GM19240 (cell line): Measurements from ENCODE around the gene ROBO4.
A peak's percentile ranks its signal among the peaks of the same experiment; 100 is the strongest.

Source experiments
- DNase-seq: peaks from one replicate; pipeline ENCODE4 v3.0.0; 2011; ENCODE audit warnings: low spot score; ENCODE audit not compliant: insufficient read length

ROBO4 gene

GRCh38 chr11:124890151-124890550, 7.5 kb downstream of the ROBO4 start:
- no peak for DNase-seq

GRCh38 chr11:124889191-124890091, 8.2 kb downstream of the ROBO4 start:
- DNase-seq = no peak

DNA sequence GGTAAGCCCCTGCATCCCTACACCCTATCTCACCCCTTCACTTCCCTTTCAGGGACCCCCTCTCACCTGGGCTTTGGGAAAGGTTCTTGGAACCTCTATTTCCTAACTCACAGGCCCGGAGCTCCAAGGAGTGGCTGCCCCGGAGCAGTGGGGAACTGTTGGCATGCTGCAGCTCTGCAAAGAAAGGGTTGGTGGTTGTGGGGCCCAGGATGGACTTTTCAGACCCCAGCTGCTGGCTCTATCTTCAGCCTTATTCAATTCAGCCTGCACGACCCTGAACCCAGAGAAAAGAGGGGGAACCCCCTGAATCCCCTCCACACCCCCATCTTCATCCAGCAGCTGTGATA, 10.0 kb downstream of the ROBO4 start:
- no peak for DNase-seq

- DNase-seq = no peak
Measured at GRCh38 chr11:124886978-124887666, 10.5 kb downstream of the ROBO4 start.

DNA sequence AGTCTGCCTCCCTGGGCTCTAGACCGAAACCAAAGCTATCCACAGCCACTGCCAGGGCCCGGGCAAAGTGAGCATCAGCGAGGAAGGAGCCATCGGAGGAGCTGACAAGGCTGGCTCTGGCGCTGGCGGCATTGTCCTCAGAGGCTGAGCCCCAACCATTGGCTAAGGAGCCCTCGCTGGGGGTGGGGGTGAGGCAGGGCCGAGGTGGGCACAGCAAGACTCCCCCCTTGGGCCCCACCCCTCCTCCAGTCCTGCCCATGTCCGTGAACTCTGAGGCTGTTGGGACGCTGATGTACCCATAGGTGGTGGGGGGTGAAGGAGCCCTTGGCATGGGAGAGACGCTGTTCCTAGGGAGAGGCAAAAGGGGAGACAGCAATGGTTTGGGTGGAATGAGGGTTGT, 11.2 kb downstream of the ROBO4 start:
- no peak for DNase-seq

DNA sequence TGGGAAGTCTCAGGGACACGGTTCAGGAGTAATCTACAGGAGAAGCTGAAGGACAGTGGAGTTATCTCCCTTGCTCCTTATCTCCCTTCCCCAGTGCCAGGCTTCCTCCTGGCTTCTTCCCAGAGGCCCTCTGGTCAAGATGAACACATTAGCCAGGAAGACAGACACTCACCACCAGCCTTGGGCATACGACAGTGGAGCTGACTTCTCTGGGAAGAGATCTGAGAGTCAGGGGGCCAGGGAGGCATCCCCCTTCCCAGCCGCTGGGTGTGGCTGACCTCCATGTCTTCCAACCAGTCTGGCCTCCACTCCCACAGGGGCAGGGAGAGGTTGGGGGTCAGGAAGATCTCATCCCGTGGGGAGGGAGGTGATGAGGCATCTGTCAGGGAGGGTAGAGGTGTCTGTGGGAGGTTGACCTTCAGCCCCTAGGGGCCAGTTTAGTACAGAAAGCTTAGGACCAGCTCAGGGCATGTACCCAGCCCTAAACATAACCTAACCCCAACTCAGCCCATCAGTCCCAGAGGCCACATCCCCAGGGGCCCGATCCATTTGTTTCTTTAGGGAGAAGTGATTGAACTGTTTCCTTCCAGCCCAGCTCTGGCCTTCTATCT, 12.7 kb downstream of the ROBO4 start:
- no peak for DNase-seq

DNA sequence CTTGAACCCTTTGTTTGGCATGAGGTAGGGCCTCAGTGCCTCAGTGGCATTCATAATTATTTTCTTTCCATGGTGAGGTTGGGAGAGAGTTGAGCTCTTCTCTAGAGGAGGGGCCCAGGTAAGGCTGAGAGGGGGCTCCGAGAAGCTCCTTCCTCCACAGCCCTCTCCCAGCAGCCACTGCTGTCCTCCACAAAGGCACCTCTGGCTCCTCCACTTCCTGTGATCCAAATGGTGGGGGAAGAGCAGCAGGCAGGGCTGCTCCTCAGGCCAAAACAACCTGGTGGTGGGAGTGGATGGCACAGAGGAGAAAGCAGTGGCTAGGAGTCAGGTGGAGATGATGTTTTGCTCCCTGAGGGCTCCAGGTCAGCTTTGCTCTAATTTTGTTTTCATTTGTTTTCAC, 13.3 kb downstream of the ROBO4 start:
- no peak for DNase-seq

- no peak for DNase-seq
Measured at GRCh38 chr11:124882339-124883071, 15.2 kb downstream of the ROBO4 start.

DNA sequence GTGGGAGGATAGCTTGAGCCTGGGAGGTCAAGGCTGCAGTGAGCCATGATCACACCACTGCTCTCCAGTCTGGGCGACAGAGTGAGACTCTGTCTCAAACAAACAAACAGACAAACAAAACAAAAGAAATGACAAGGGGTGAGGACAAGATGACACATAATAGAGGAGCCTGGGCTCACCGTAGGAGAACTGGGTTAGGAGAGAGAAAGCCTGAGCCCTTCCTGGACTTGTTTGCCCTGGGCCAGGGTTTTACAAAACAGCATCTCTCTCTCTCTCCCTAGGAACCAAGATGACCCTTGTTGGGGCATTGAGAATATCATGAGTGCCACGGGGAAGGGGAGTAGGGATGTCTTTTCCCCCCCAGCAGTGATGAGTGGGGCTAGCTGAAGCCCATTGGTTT, 16.7 kb downstream of the ROBO4 start:
- no peak for DNase-seq

GRCh38 chr11:124880290-124880611, 17.4 kb downstream of the ROBO4 start:
- DNase-seq = no peak

- DNase-seq = no peak
Measured at GRCh38 chr11:124879493-124880289, 18.0 kb downstream of the ROBO4 start.

- DNase-seq = no peak
Measured at GRCh38 chr11:124878759-124879492, 18.7 kb downstream of the ROBO4 start.

GRCh38 chr11:124877910-124878758, 19.5 kb downstream of the ROBO4 start:
- DNase-seq = no peak

GRCh38 chr11:124877631-124877909, 20.1 kb downstream of the ROBO4 start:
- no peak for DNase-seq

DNA sequence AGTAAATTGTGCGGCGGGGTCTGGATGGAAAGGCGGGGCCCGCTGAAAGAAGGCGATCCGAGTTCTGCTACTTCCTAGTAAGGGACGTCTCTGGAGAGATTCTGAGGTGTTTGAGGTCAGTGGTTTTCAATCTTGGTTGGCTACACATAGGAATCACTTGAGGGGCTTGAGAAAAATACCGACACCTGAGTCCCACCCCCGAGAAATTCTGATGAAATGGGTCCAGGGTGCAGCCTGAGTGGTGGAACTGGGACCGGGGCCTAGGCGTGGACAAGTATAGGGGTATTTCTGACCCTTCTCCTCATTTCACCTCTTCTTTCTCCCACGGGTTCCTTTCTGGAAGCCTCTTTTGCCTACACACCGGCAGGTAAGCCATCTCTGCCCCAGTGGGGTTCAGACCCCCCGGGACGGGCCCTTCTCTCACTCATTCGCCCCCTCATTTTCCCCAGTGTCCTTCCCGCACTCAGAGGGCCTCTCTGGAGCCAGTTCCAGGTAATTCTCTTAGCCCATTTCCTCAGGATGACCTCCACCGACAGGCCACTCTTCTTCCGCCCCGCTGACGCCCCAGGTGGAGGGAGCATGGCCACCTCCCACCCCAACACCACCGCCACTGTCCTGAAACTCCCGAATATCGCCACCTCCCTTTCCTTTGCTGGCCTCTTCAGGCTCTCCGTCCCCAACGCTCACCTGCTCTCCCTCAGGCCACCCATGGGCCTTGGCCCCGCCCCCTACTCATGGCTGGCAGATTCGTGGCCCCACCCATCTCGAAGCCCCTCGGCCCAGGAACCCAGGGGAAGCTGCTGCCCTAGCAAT, 20.6 kb downstream of the ROBO4 start:
- no peak for DNase-seq

- peak; percentile 83 for DNase-seq
Measured at GRCh38 chr11:124875943-124876817, 21.5 kb downstream of the ROBO4 start.

DNA sequence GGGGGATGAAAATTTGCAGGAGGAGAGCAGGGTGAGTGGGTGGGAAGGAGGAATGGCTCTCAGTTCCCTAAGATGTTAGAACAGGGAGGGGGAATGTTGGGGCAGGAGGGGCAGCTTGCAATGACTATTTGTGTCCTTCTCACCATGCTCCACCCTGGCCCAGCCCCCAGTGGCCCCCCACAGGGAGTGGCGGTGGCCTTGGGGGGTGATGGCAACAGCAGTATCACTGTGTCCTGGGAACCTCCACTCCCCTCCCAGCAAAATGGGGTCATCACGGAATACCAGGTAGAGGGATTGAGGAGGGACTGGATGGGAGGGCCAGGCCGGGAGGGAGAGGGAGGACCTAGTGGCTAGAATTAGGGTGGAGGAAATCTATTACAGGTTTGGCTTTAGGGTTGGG, 22.3 kb downstream of the ROBO4 start:
- DNase-seq = no peak
